ENCODE results near the gene AHNAK2. TPM values are rescaled to one million over a fixed set of nuclear protein-coding genes. Genes with fewer than 3 reads are reported as not detected.
A peak's percentile ranks its signal among the peaks of the same experiment; 100 is the strongest.
"Not testable (repeated sequence)": the region's sequence is repeated elsewhere in the genome, so short reads cannot be mapped to it uniquely, and the experiment has no call there.

Gene AHNAK2
- total and polyA plus RNA-seq, 2 experiments from 2014 or later, result 17.8 to 78.0 TPM

DNA sequence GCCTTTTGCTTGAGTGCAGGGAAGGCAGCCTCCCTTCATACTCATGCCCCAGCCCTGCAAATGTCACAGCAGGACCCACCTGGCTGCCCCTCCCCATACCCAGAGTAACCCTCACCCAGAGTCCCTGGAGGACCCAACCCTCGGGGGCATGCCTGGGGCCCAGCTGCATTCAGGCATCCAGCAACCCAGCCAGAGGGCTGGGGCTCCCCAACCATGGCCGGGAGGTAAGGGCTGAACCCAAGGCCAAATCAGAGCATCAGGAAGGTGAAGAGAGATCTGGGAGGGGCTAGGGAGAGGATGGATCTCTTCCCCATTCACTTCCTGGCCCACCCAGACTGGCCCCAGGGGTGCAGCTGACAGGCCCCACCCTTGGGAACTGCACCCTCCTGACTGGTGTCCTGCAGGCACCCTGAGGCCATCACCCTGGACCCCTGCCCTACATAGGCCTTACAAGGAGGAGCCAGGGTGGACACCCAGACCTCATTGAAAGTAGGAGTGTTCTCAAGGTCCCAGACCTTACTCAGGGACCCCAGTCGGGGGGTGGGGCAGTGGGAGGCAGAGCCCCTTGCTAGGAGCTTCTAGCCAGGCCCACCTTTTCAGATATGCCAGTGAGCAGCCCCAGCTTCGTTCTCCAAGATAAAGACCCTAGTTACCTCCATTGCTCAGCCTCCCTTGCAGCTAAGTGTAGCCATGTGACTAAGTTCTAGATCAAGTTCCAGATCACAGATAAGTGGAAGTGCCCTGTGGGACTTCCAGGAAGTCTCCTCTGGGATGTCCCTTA is 54.3 kb downstream of the AHNAK2 start:
- no peaks in the 10 kb centered on the region for H3K36me3 ChIP-seq
- no peaks in the 10 kb centered on the region for H3K9me3 ChIP-seq (ENCODE audit: low read depth)
- no peak overlapping the region for H3K27ac ChIP-seq
- H3K27me3 ChIP-seq, result no peaks in the 10 kb centered on the region
- TF ChIP-seq, protein P1, sequence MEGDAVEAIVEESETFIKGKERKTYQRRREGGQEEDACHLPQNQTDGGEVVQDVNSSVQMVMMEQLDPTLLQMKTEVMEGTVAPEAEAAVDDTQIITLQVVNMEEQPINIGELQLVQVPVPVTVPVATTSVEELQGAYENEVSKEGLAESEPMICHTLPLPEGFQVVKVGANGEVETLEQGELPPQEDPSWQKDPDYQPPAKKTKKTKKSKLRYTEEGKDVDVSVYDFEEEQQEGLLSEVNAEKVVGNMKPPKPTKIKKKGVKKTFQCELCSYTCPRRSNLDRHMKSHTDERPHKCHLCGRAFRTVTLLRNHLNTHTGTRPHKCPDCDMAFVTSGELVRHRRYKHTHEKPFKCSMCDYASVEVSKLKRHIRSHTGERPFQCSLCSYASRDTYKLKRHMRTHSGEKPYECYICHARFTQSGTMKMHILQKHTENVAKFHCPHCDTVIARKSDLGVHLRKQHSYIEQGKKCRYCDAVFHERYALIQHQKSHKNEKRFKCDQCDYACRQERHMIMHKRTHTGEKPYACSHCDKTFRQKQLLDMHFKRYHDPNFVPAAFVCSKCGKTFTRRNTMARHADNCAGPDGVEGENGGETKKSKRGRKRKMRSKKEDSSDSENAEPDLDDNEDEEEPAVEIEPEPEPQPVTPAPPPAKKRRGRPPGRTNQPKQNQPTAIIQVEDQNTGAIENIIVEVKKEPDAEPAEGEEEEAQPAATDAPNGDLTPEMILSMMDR (IDR thresholded peaks at IDR 0.05; ENCODE audit: low read depth, low read length), result no peak
- H3K4me1 ChIP-seq (ENCODE audit: low read depth), result peaks cover 27% of the 10 kb centered on the region
- no peak overlapping the region for H3K4me3 ChIP-seq
- DNase-seq (ENCODE audit: low read depth in 1 of 2, low spot score in 1 of 2), result no peak

DNA sequence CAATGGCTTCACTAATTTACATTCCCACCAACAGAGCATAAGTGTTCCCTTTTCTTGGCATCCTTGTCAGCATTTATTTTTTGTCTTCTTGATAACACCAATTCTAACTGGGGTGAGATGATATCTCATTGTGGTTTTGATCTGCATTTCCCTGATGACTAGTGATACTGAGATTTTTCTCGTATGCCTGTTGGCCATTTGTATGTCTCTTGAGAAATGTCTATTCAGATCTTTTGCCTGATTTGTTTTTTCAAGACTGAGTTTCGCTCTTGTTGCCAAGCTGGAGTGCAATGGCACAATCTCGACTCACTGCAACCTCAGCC is 58.2 kb downstream of the AHNAK2 start:
- no peak overlapping the region for H3K4me3 ChIP-seq
- H3K36me3 ChIP-seq, result no peaks in the 10 kb centered on the region
- no peak for DNase-seq (ENCODE audit: low read depth in 1 of 2, low spot score in 1 of 2)
- H3K27ac ChIP-seq, result no peak overlapping the region
- H3K27me3 ChIP-seq, result no peaks in the 10 kb centered on the region
- H3K4me1 ChIP-seq (ENCODE audit: low read depth), result no peaks in the 10 kb centered on the region
- TF ChIP-seq, protein P1 (IDR thresholded peaks at IDR 0.05; ENCODE audit: low read depth, low read length), result no peak
- no peaks in the 10 kb centered on the region for H3K9me3 ChIP-seq (ENCODE audit: low read depth)

DNA sequence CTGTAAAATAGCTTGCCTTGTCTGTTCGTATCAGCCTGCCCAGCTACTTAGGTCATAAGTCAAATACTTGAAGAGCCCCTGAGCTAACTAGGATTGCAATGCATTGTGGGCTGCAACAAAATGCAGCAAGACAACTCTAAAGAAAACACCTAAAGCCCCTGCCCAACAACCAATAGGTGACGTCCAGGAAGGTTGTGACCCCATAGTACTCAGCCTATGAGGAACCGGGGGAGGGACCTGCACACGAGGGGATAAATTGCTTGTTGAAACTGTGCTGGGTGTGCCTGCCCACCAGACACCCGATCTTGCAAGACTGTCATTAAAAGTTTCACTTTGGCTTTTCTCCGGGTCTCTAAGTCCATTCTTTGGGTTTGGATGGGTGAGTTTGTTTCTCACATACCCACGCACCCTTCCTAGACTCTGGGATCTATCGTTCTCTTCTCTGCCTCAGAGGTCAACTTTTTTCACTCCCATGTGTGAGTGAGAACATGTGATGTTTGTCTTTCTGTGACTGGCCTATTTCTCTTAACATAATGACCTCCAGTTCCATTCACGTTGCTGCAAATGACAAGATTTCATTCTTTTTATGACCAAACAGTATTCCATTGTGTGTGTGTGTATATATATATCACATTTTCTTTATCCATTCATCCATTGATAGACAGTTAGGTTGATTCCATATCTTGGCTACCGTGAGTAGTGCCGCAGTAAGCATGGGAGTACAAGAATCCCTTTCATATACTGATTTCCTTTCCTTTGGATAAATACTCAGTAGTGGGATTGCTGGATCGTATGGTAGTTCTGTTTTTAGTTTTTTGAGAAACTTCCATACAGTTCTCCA is 58.8 kb downstream of the AHNAK2 start:
- H3K4me1 ChIP-seq (ENCODE audit: low read depth); H3K4me3 ChIP-seq; DNase-seq (ENCODE audit: low read depth in 1 of 2, low spot score in 1 of 2); H3K36me3 ChIP-seq; H3K27me3 ChIP-seq; H3K27ac ChIP-seq; H3K9me3 ChIP-seq (ENCODE audit: low read depth): not testable (repeated sequence)

DNA sequence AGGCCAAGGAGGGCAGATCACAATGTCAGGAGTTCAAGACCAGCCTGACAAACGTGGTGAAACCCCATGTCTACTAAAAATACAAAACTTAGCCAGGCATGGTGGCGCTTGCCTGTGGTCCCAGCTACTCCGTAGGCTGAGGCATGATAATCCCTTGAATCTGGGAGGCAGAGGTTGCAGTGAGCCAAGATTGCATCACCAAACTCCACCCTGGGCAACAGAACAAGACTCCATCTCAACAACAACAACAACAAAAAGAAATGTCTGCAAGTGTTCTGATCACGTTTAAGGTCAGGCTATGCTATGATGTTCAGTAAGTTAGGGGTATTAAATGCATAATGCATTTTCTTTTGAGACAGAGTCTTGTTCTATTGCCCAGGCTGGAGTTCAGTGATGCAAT is 60.2 kb downstream of the AHNAK2 start:
- Histone ChIP-seq H3K27me3 (no peaks in the 10 kb centered on the region), H3K9me3 (ENCODE audit: low read depth) (no peaks in the 10 kb centered on the region), H3K36me3 (no peaks in the 10 kb centered on the region), H3K4me3 (no peak overlapping the region), H3K4me1 (ENCODE audit: low read depth) (no peaks in the 10 kb centered on the region), H3K27ac (no peak overlapping the region)
- TF ChIP-seq, protein P1 (IDR thresholded peaks at IDR 0.05; ENCODE audit: low read depth, low read length), result no peak
- no peak for DNase-seq (ENCODE audit: low read depth in 1 of 2, low spot score in 1 of 2)

DNA sequence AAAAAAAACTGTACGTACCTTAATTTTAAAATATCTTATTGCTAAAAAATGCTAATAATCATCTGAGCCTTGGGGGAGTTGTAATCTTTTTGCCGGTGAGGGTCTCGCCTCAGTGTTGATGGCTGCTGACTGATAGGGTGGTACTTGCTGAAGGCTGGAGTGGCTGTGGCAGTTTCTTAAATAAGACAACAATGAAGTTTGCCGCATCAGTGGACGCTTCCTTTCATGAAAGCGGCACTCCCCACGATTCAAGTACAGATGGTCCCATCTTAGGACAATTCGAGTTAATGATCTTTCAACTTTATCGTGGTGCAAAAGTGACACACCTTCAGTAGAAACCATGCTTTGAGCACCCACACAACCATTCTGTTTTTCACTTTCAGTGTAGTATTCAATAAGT is 61.1 kb downstream of the AHNAK2 start:
- no peak for DNase-seq (ENCODE audit: low read depth in 1 of 2, low spot score in 1 of 2)
- TF ChIP-seq, protein P1 (IDR thresholded peaks at IDR 0.05; ENCODE audit: low read depth, low read length), result no peak

DNA sequence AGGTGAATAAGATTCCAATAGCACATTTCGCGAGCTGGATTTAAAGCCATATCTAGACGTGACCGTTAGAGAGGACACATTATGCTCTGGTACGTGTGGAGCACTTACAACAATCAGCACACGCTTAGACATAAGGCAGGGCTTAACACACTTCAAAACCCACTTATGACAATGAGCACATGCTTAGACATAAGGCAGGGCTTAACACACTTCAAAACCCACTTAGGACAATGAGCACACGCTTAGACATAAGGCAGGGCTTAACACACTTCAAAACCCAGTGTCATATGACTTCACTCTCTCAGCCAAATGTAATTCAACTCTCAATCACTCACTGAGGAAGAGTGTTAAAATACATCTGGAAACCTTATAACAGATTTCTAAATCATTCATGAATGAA is 64.7 kb downstream of the AHNAK2 start:
- no peaks in the 10 kb centered on the region for H3K9me3 ChIP-seq (ENCODE audit: low read depth)
- no peak overlapping the region for H3K4me3 ChIP-seq
- H3K4me1 ChIP-seq (ENCODE audit: low read depth), result no peaks in the 10 kb centered on the region
- TF ChIP-seq, protein P1 (IDR thresholded peaks at IDR 0.05; ENCODE audit: low read depth, low read length), result no peak
- no peaks in the 10 kb centered on the region for H3K36me3 ChIP-seq
- H3K27ac ChIP-seq, result no peak overlapping the region
- no peaks in the 10 kb centered on the region for H3K27me3 ChIP-seq
- peak in 1 of 2 donors; percentile 67 for DNase-seq (ENCODE audit: low read depth in 1 of 2, low spot score in 1 of 2)

More for the DNA sequence above, 61.1 kb downstream of the AHNAK2 start:
- H3K27me3 ChIP-seq, result no peaks in the 10 kb centered on the region
- no peak overlapping the region for H3K27ac ChIP-seq
- no peaks in the 10 kb centered on the region for H3K9me3 ChIP-seq (ENCODE audit: low read depth)
- no peaks in the 10 kb centered on the region for H3K36me3 ChIP-seq
- no peaks in the 10 kb centered on the region for H3K4me1 ChIP-seq (ENCODE audit: low read depth)
- H3K4me3 ChIP-seq, result no peak overlapping the region

All from cardiac muscle cell (in vitro differentiated cells and primary cell).